Measurements from ENCODE around the gene FCN2.

FCN2 gene

DNA sequence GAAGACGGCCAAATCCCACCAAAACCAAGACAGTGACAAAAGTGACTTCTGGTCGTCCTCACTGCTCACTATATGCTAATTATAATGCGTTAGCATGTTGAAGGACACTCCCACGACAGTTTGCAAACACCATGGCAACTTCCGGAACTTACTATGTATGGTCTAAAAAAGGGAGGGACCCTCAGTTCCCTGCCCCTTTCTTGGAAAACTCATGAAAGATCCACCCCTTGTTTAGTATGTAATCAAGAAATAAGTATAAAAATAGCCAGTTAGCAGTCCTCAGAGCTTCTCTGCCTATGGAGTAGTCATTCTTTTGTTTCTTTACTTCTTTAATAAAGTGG is 9.5 kb downstream of the FCN2 start:
- H3K27ac ChIP-seq (ENCODE audit: low read length): no peak overlapping the region
- H3K4me1 ChIP-seq (ENCODE audit: low read length): no peaks in the 10 kb centered on the region
- TF ChIP-seq, protein P1, sequence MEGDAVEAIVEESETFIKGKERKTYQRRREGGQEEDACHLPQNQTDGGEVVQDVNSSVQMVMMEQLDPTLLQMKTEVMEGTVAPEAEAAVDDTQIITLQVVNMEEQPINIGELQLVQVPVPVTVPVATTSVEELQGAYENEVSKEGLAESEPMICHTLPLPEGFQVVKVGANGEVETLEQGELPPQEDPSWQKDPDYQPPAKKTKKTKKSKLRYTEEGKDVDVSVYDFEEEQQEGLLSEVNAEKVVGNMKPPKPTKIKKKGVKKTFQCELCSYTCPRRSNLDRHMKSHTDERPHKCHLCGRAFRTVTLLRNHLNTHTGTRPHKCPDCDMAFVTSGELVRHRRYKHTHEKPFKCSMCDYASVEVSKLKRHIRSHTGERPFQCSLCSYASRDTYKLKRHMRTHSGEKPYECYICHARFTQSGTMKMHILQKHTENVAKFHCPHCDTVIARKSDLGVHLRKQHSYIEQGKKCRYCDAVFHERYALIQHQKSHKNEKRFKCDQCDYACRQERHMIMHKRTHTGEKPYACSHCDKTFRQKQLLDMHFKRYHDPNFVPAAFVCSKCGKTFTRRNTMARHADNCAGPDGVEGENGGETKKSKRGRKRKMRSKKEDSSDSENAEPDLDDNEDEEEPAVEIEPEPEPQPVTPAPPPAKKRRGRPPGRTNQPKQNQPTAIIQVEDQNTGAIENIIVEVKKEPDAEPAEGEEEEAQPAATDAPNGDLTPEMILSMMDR (IDR thresholded peaks at IDR 0.05; ENCODE audit: low read length): no peak
- TF ChIP-seq EZH2phosphoT487 (IDR thresholded peaks at IDR 0.05; ENCODE audit: low read length): no peak
- no peak for TF ChIP-seq EZH2 (optimal IDR thresholded peaks at IDR 0.05; ENCODE audit: low read depth, low read length)
- H3K36me3 ChIP-seq (replicated peaks; ENCODE audit: insufficient read depth, low read length): no peaks in the 10 kb centered on the region
- no peak overlapping the region for H3K9ac ChIP-seq (ENCODE audit: low read length)
- H3F3A ChIP-seq (ENCODE audit: insufficient read depth, low read length): no peaks in the 10 kb centered on the region
- H4K20me1 ChIP-seq (ENCODE audit: insufficient read depth, low read length): no peaks in the 10 kb centered on the region
- no peaks in the 10 kb centered on the region for H3K9me2 ChIP-seq (replicated peaks; ENCODE audit: insufficient read depth, low read length)
- H3K27me3 ChIP-seq (replicated peaks; ENCODE audit: insufficient read depth, low read length): peaks cover 95% of the 10 kb centered on the region
- no peaks in the 10 kb centered on the region for H3K79me2 ChIP-seq (ENCODE audit: low read length)
- no peak overlapping the region for H3K4me2 ChIP-seq (ENCODE audit: low read depth, low read length)
- no peak overlapping the region for H3K4me3 ChIP-seq (ENCODE audit: low read length)
- no peak overlapping the region for H2AFZ ChIP-seq (ENCODE audit: low read length)
- no peaks in the 10 kb centered on the region for H3K9me3 ChIP-seq (replicated peaks; ENCODE audit: insufficient read depth, low read length)
- DNase-seq: no peak

GRCh38 chr9:134891053-134891452 is 10.4 kb downstream of the FCN2 start:
- TF ChIP-seq EZH2phosphoT487 (IDR thresholded peaks at IDR 0.05; ENCODE audit: low read length) (no peak), EZH2 (optimal IDR thresholded peaks at IDR 0.05; ENCODE audit: low read depth, low read length) (no peak)
- no peaks in the 10 kb centered on the region for H4K20me1 ChIP-seq (ENCODE audit: insufficient read depth, low read length)
- no peaks in the 10 kb centered on the region for H3K9me3 ChIP-seq (replicated peaks; ENCODE audit: insufficient read depth, low read length)
- no peaks in the 10 kb centered on the region for H3F3A ChIP-seq (ENCODE audit: insufficient read depth, low read length)
- H3K27me3 ChIP-seq (replicated peaks; ENCODE audit: insufficient read depth, low read length): peaks cover 94% of the 10 kb centered on the region
- no peak for DNase-seq
- no peak overlapping the region for H3K9ac ChIP-seq (ENCODE audit: low read length)
- H2AFZ ChIP-seq (ENCODE audit: low read length): no peak overlapping the region
- no peaks in the 10 kb centered on the region for H3K79me2 ChIP-seq (ENCODE audit: low read length)
- no peaks in the 10 kb centered on the region for H3K4me1 ChIP-seq (ENCODE audit: low read length)
- no peak overlapping the region for H3K4me3 ChIP-seq (ENCODE audit: low read length)
- no peak overlapping the region for H3K27ac ChIP-seq (ENCODE audit: low read length)
- H3K9me2 ChIP-seq (replicated peaks; ENCODE audit: insufficient read depth, low read length): no peaks in the 10 kb centered on the region
- no peak overlapping the region for H3K4me2 ChIP-seq (ENCODE audit: low read depth, low read length)
- H3K36me3 ChIP-seq (replicated peaks; ENCODE audit: insufficient read depth, low read length): no peaks in the 10 kb centered on the region

GRCh38 chr9:134891713-134892112 is 11.1 kb downstream of the FCN2 start:
- Histone ChIP-seq H3K4me3 (ENCODE audit: low read length) (no peak overlapping the region), H4K20me1 (ENCODE audit: insufficient read depth, low read length) (no peaks in the 10 kb centered on the region), H3K9ac (ENCODE audit: low read length) (no peak overlapping the region), H3K9me2 (replicated peaks; ENCODE audit: insufficient read depth, low read length) (no peaks in the 10 kb centered on the region), H3K36me3 (replicated peaks; ENCODE audit: insufficient read depth, low read length) (no peaks in the 10 kb centered on the region), H3K4me2 (ENCODE audit: low read depth, low read length) (no peak overlapping the region), H3K9me3 (replicated peaks; ENCODE audit: insufficient read depth, low read length) (no peaks in the 10 kb centered on the region), H3K4me1 (ENCODE audit: low read length) (no peaks in the 10 kb centered on the region), H3K27me3 (replicated peaks; ENCODE audit: insufficient read depth, low read length) (peaks cover 94% of the 10 kb centered on the region), H3K79me2 (ENCODE audit: low read length) (no peaks in the 10 kb centered on the region), H2AFZ (ENCODE audit: low read length) (no peak overlapping the region), H3F3A (ENCODE audit: insufficient read depth, low read length) (no peaks in the 10 kb centered on the region), H3K27ac (ENCODE audit: low read length) (no peak overlapping the region)
- DNase-seq: no peak
- TF ChIP-seq, protein P1 (IDR thresholded peaks at IDR 0.05; ENCODE audit: low read length): no peak
- no peak for TF ChIP-seq EZH2 (optimal IDR thresholded peaks at IDR 0.05; ENCODE audit: low read depth, low read length)
- TF ChIP-seq EZH2phosphoT487 (IDR thresholded peaks at IDR 0.05; ENCODE audit: low read length): no peak

DNA sequence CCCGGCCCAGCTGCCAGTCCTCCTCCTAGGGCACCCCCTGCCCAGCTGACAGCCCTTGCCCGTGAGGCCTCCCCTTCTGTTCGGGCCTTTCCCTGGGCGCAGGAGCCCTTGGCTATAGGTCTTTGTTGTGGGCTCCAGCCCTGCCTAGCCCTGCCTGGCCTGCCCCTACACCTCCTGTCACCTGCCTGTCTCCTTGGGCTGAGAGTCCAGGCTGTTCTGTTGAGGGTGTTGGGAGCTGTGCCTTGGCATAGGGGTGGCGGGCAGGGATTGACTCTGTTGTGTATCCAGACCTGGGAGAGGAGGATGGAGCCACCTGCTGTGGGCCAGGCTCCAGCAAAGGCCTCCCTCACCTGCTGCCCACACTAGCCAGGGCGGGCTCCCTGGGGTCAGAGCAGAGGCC is 11.6 kb downstream of the FCN2 start:
- no peaks in the 10 kb centered on the region for H3F3A ChIP-seq (ENCODE audit: insufficient read depth, low read length)
- H3K4me1 ChIP-seq (ENCODE audit: low read length): no peaks in the 10 kb centered on the region
- no peak overlapping the region for H3K4me2 ChIP-seq (ENCODE audit: low read depth, low read length)
- no peak overlapping the region for H3K27ac ChIP-seq (ENCODE audit: low read length)
- no peaks in the 10 kb centered on the region for H3K79me2 ChIP-seq (ENCODE audit: low read length)
- no peak overlapping the region for H3K9ac ChIP-seq (ENCODE audit: low read length)
- no peak for DNase-seq
- no peaks in the 10 kb centered on the region for H4K20me1 ChIP-seq (ENCODE audit: insufficient read depth, low read length)
- peaks cover 94% of the 10 kb centered on the region for H3K27me3 ChIP-seq (replicated peaks; ENCODE audit: insufficient read depth, low read length)
- no peaks in the 10 kb centered on the region for H3K9me2 ChIP-seq (replicated peaks; ENCODE audit: insufficient read depth, low read length)
- no peaks in the 10 kb centered on the region for H3K9me3 ChIP-seq (replicated peaks; ENCODE audit: insufficient read depth, low read length)
- no peaks in the 10 kb centered on the region for H3K36me3 ChIP-seq (replicated peaks; ENCODE audit: insufficient read depth, low read length)
- H2AFZ ChIP-seq (ENCODE audit: low read length): no peak overlapping the region
- no peak overlapping the region for H3K4me3 ChIP-seq (ENCODE audit: low read length)
- TF ChIP-seq EZH2 (optimal IDR thresholded peaks at IDR 0.05; ENCODE audit: low read depth, low read length) (no peak), EZH2phosphoT487 (IDR thresholded peaks at IDR 0.05; ENCODE audit: low read length) (no peak)
- TF ChIP-seq, protein P1 (IDR thresholded peaks at IDR 0.05; ENCODE audit: low read length): no peak

All from MM.1S (cell line).